B cell (primary cell): Measurements from ENCODE around the gene DLGAP3. TPM values are rescaled to one million over a fixed set of nuclear protein-coding genes. Genes with fewer than 3 reads are reported as not detected.

Experiments used
- ATAC-seq: fragments of 200-7000 bp; cut with Tn5 transposase; one replicate; pipeline ENCODE4 v1.10.0; 2021; ENCODE audit warnings: low read depth, mild to moderate bottlenecking, moderate number of reproducible peaks, moderate library complexity
- CTCF ChIA-PET: fragments of 350-600 bp; sonication (Branson Sonifier 250); formaldehyde crosslinking; loops from one replicate; lab custom pipeline; 2021; ENCODE audit warnings: antibody characterized with exemption, inconsistent platforms; lab: Charles Lee
- POLR2A ChIA-PET: fragments of 350-600 bp; sonication (Branson Sonifier 250); formaldehyde crosslinking; loops from one replicate; lab custom pipeline; 2021; ENCODE audit warnings: antibody characterized with exemption; lab: Charles Lee
- DNase-seq: peaks from one replicate; pipeline ENCODE4 v3.0.0; 2013
- H2AFZ ChIP-seq: 2 replicates; pipeline ENCODE4 v1.6.1; 2012; ENCODE audit warnings: mild to moderate bottlenecking, low read depth, low read length; ENCODE audit not compliant: insufficient read depth, poor library complexity, severe bottlenecking
- H3K27ac ChIP-seq, 2 donors: 1 replicate in 1 of 2; 2 replicates in 1 of 2; pipeline ENCODE4 v1.5.1; 2012 to 2013; ENCODE audit warnings: low read length in 2 of 2, mild to moderate bottlenecking in 2 of 2, moderate library complexity in 1 of 2
- H3K27me3 ChIP-seq, 4 experiments: fragments of 200-600 bp in 1 of 4; sonication (generic) in 1 of 4; replicated peaks in 1 of 4; 1 replicate in 2 of 4; 2 replicates in 2 of 4; pipeline versions ENCODE4 v1.6.1 to v1.7.0; 2013 to 2016; ENCODE audit warnings: low read length in 3 of 4, mild to moderate bottlenecking in 2 of 4, mixed read lengths in 1 of 4, moderate library complexity in 1 of 4; ENCODE audit not compliant: insufficient read depth in 4 of 4, control insufficient read depth in 3 of 4; ENCODE audit errors: control extremely low read depth in 1 of 4
- H3K36me3 ChIP-seq, 2 experiments: replicated peaks in 1 of 2; 1 replicate in 1 of 2; 2 replicates in 1 of 2; pipeline versions ENCODE4 v1.6.1 to v1.7.1; 2013; ENCODE audit warnings: low read length in 1 of 2; ENCODE audit not compliant: insufficient read depth in 2 of 2, control insufficient read depth in 1 of 2; ENCODE audit errors: control extremely low read depth in 1 of 2, extremely low read depth in 1 of 2
- H3K4me1 ChIP-seq, 2 donors: fragments of 200-600 bp in 1 of 2; sonication (generic) in 1 of 2; 1 replicate in 1 of 2; 2 replicates in 1 of 2; pipeline versions ENCODE4 v1.5.1 to v1.6.1; 2013 to 2017; ENCODE audit warnings: low read length in 2 of 2; ENCODE audit not compliant: control insufficient read depth in 2 of 2, insufficient read depth in 2 of 2
- H3K4me2 ChIP-seq: replicated peaks from 2 replicates; pipeline ENCODE3; 2012; ENCODE audit warnings: mild to moderate bottlenecking, low read depth, low read length; ENCODE audit not compliant: poor library complexity, severe bottlenecking
- H3K4me3 ChIP-seq, 5 experiments: fragments of 200-600 bp in 1 of 5; sonication (generic) in 1 of 5; 1 replicate in 3 of 5; 2 replicates in 2 of 5; pipeline versions ENCODE4 v1.5.1 to v1.7.0; 2011 to 2016; ENCODE audit warnings: low read length in 4 of 5, mild to moderate bottlenecking in 4 of 5, low read depth in 2 of 5, control low read depth in 1 of 5, moderate library complexity in 1 of 5; ENCODE audit not compliant: insufficient read depth in 1 of 5; ENCODE audit errors: control extremely low read depth in 1 of 5, extremely low read depth in 1 of 5
- H3K79me2 ChIP-seq: fragments of 200-600 bp; sonication (generic); one replicate; pipeline ENCODE4 v1.6.0; 2016; ENCODE audit warnings: low read length; ENCODE audit not compliant: control insufficient read depth, insufficient read depth
- H3K9ac ChIP-seq: fragments of 200-600 bp; sonication (generic); 2 replicates; pipeline ENCODE4 v1.6.1; 2017; ENCODE audit warnings: mild to moderate bottlenecking, low read length, moderate library complexity
- H3K9me3 ChIP-seq, 3 donors: one replicate each; pipeline versions ENCODE4 v1.6.1 to v1.7.1; 2013; ENCODE audit warnings: low read length in 2 of 3; ENCODE audit not compliant: control insufficient read depth in 2 of 3, insufficient read depth in 1 of 3; ENCODE audit errors: control extremely low read depth in 1 of 3
- H4K20me1 ChIP-seq: 2 replicates; pipeline ENCODE4 v1.6.0; 2012; ENCODE audit warnings: mild to moderate bottlenecking, low read length; ENCODE audit not compliant: insufficient read depth, control insufficient read depth, poor library complexity, severe bottlenecking
- H3K27ac Mint-ChIP-seq: one replicate; pipeline ENCODE4 v1.8.0; 2021; ENCODE audit warnings: mixed read lengths
- H3K27me3 Mint-ChIP-seq: one replicate; pipeline ENCODE4 v1.8.0; 2021; ENCODE audit warnings: mixed read lengths
- H3K4me1 Mint-ChIP-seq: one replicate; pipeline ENCODE4 v1.8.0; 2021; ENCODE audit warnings: mixed read lengths
- H3K4me3 Mint-ChIP-seq: one replicate; pipeline ENCODE4 v1.8.0; 2021; ENCODE audit warnings: mixed read lengths
- H3K9me3 Mint-ChIP-seq: one replicate; pipeline ENCODE4 v1.8.0; 2022; ENCODE audit warnings: mixed read lengths; ENCODE audit not compliant: insufficient read depth
- EZH2 ChIP-seq: IDR thresholded peaks from 2 replicates; pipeline ENCODE4 v1.6.1; 2012; ENCODE audit warnings: borderline replicate concordance, low read depth, mild to moderate bottlenecking, moderate library complexity, low read length; ENCODE audit not compliant: insufficient read depth, poor library complexity, severe bottlenecking
- WGBS: methylation state at CpG from one replicate; pipeline ENCODE4 v1.1.5; 2013; ENCODE audit warnings: missing lambda C conversion rate; ENCODE audit not compliant: insufficient coverage; 5-methylcytosine and 5-hydroxymethylcytosine counted together
- intact Hi-C: fragments of 100-400 bp; cut with micrococcal nuclease; formaldehyde crosslinking; loops from one replicate; pipeline ENCODE4 v1.10.0; 2022
- polyA plus RNA-seq: library from polyadenylated mRNA; depleted of rRNA; stranded (reverse); fragments of >200 nt; gene quantifications from 2 replicates; pipeline ENCODE4 v1.2.3, GENCODE V29; 2012
- total RNA-seq, 2 donors: library from RNA; stranded (reverse); fragments of 120-200 nt in 1 of 2; gene quantifications; 1 replicate in 1 of 2; 2 replicates in 1 of 2; pipeline versions ENCODE4 v1.2.3 to v1.2.4, GENCODE V29; 2013 to 2022
- TF ChIP-seq, protein P1 (sequence below): fragments of 200-600 bp; IDR thresholded peaks from one replicate; pipeline ENCODE4 v1.8.0; 2022; ENCODE audit warnings: antibody characterized with exemption, mild to moderate bottlenecking

Gene DLGAP3
- total and polyA plus RNA-seq, 2 donors (not counting 1 experiment from before 2014, with no cell fraction given): 2.3 to 2.4 TPM

DNA sequence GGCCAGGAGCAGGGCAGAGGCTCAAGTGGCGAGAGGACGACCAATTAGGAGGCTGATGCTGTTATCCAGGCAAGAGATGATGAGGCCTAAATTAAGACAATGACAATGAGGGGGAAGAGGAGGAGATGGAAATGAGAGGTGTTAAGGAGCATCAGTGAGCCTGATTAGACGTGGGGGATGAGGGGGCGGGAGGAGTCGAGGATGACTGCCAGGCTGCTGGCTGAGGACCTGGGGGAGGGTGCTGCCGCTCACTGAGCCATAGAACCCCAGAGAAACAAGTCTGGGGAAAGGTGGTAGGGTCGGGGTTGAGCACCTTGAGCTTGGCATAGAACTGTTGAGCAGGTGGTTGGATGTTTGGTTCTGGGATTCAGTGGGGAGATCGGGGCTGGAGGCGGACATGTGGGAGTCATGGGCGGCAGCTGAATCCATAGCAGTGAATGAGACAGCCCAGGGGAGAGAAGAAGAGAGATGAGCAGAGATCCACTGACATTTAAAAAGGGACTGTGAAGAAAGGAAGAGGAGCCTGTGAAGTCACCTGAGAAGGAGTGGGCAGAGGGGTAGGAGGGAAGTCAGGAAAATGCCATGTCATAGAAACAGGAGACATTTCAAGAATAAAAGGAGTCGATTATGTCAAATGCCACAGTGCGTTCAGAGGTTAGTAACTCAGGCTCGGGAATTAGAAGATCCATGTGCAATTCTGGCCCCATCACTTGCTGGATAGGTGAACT, 28.5 kb downstream of the DLGAP3 start:
- H3K27me3 Mint-ChIP-seq: peaks cover 10% of the 10 kb centered on the region
- H3K79me2 ChIP-seq: no peaks in the 10 kb centered on the region
- no peak overlapping the region for H3K4me2 ChIP-seq
- ATAC-seq: no peak
- no peaks in the 10 kb centered on the region for H3K9me3 ChIP-seq
- no peak for TF ChIP-seq EZH2
- TF ChIP-seq, protein P1, sequence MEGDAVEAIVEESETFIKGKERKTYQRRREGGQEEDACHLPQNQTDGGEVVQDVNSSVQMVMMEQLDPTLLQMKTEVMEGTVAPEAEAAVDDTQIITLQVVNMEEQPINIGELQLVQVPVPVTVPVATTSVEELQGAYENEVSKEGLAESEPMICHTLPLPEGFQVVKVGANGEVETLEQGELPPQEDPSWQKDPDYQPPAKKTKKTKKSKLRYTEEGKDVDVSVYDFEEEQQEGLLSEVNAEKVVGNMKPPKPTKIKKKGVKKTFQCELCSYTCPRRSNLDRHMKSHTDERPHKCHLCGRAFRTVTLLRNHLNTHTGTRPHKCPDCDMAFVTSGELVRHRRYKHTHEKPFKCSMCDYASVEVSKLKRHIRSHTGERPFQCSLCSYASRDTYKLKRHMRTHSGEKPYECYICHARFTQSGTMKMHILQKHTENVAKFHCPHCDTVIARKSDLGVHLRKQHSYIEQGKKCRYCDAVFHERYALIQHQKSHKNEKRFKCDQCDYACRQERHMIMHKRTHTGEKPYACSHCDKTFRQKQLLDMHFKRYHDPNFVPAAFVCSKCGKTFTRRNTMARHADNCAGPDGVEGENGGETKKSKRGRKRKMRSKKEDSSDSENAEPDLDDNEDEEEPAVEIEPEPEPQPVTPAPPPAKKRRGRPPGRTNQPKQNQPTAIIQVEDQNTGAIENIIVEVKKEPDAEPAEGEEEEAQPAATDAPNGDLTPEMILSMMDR: no peak
- H3K9me3 Mint-ChIP-seq: no peaks in the 10 kb centered on the region
- intact Hi-C loops: no loop called here
- WGBS: 76% methylated on average over 13 of the region's 13 CpGs
- no peaks in the 10 kb centered on the region for H3K36me3 ChIP-seq
- H3K27ac ChIP-seq: no peak overlapping the region
- H3K4me3 Mint-ChIP-seq: no peak overlapping the region
- H3K4me1 Mint-ChIP-seq: no peaks in the 10 kb centered on the region
- no peak overlapping the region for H3K4me3 ChIP-seq
- H3K9ac ChIP-seq: no peak overlapping the region
- no peaks in the 10 kb centered on the region for H3K4me1 ChIP-seq
- POLR2A ChIA-PET: no interaction called here
- H3K27me3 ChIP-seq: no peaks in the 10 kb centered on the region
- CTCF ChIA-PET: no interaction called here
- no peak overlapping the region for H2AFZ ChIP-seq
- no peak for DNase-seq
- no peak overlapping the region for H3K27ac Mint-ChIP-seq
- no peaks in the 10 kb centered on the region for H4K20me1 ChIP-seq

DNA sequence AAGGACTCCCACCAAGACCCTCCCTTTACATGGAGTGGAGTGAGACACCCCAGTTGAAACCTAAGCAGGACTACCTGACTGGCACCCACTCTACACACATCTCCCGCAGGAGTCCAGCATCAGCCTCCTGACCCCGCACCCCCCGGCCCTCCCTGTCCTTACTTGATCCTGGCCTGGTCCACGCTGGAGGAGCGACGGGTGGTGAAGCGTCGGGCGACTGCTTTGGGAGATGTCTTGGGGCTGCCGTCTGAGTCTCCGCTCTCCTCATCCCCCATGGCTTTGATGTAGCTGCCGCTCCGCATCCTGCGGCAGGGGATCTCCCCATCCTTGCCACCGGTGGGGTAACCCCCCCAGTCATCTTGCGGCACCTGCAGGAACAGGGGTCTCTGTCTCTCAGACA, 29.5 kb downstream of the DLGAP3 start:
- intact Hi-C loops: no loop called here
- Histone ChIP-seq H3K36me3 (no peaks in the 10 kb centered on the region), H4K20me1 (no peaks in the 10 kb centered on the region), H2AFZ (no peak overlapping the region), H3K9ac (no peak overlapping the region), H3K4me3 (no peak overlapping the region), H3K4me1 (no peaks in the 10 kb centered on the region), H3K79me2 (no peaks in the 10 kb centered on the region), H3K27ac (no peak overlapping the region), H3K9me3 (no peaks in the 10 kb centered on the region), H3K4me2 (no peak overlapping the region), H3K27me3 (no peaks in the 10 kb centered on the region)
- Mint-ChIP-seq H3K27ac (no peak overlapping the region), H3K27me3 (peaks cover 10% of the 10 kb centered on the region), H3K4me3 (no peak overlapping the region), H3K9me3 (no peaks in the 10 kb centered on the region), H3K4me1 (no peaks in the 10 kb centered on the region)
- ChIA-PET POLR2A (no interaction called here), CTCF (no interaction called here)
- 93% methylated on average over 14 of the region's 16 CpGs for WGBS
- DNase-seq (no peak), ATAC-seq (no peak)
- TF ChIP-seq, protein P1: no peak
- TF ChIP-seq EZH2: no peak
